Choroid plexus epithelial cell (primary cell): ENCODE results near the gene RTN4RL1.

Experiments
- DNase-seq: peaks from one replicate; pipeline ENCODE4 v3.0.0-alpha.2; 2010; ENCODE audit warnings: low read depth
- H3K4me3 ChIP-seq: 2 replicates; pipeline ENCODE4 v1.5.1; 2011; ENCODE audit warnings: low read depth, mild to moderate bottlenecking, control low read depth, low read length, moderate library complexity
- TF ChIP-seq, protein P1 (sequence below): conservative IDR thresholded peaks from 2 replicates; pipeline ENCODE4 v1.5.1; 2011; ENCODE audit warnings: low read depth, mild to moderate bottlenecking, control low read depth, inconsistent platforms, low read length, moderate library complexity

Gene RTN4RL1

DNA sequence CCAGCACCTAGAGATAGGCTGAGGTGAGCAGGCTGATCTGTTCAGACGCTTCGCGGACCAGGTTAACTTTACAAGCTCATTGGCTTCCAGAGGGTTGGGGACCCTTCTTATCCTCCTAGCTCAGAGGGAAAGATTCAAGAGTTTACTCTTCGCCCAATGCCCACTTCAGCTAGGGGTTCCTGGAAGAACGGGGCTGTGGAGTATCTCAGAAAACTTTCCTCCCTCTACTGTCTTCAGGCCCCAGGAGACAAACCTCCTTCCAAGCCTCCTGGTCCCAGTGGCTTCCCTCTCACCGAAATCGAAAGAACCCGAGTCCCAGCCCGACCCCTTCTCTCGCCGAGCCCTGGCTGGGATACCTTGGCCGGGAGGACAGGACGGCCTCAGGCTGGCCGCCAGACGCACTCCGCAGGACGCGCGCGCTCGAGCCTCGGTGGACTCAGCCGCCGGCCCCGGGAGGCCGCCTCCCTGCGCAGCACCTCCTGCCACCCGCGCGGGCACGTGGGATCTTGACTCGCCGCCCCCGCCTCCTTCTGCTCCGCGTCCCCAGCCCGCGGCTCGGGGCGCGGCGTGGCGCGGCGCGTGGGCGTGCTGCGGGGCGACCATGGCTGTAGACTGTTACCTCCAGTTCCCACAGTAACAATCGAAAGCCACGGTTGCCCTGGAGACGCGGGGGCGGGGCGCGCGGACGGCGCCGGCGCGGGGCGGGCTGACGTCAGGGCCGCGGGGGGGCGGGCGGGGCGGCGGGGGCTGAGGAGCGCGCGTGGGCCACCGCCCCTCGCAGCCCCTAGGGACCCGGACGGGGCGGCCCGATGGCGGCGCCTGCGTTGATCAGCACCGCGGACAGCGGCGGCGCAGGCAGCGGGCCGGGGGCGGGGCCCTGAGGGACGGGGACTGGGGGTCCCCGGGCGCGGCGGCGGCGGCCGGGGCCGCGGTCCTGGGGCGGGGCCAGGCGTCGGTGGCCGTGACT is 24.5 kb upstream of the RTN4RL1 start:
- TF ChIP-seq, protein P1, sequence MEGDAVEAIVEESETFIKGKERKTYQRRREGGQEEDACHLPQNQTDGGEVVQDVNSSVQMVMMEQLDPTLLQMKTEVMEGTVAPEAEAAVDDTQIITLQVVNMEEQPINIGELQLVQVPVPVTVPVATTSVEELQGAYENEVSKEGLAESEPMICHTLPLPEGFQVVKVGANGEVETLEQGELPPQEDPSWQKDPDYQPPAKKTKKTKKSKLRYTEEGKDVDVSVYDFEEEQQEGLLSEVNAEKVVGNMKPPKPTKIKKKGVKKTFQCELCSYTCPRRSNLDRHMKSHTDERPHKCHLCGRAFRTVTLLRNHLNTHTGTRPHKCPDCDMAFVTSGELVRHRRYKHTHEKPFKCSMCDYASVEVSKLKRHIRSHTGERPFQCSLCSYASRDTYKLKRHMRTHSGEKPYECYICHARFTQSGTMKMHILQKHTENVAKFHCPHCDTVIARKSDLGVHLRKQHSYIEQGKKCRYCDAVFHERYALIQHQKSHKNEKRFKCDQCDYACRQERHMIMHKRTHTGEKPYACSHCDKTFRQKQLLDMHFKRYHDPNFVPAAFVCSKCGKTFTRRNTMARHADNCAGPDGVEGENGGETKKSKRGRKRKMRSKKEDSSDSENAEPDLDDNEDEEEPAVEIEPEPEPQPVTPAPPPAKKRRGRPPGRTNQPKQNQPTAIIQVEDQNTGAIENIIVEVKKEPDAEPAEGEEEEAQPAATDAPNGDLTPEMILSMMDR, result no peak
- DNase-seq, result peak; percentile 85
- H3K4me3 ChIP-seq, result peak overlapping the region; percentile 60

DNA sequence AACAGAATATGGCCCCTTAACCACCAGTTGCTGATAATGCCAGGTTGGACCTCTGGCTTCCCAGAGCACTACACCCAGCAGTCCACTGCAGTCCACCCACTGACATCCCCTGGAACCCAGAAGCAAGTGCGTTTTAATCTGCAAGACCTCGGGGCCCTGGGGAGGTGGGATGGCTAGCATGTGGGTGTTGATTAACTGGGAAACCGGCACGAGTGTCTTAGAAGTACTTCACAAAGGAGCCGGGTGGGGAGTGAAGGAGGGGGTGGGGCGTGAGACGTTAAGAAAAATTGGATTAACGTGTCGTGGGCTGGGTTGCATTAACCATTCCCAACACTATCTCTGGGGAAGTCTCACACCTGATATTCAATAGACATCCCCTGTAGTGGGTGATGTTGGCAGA is 23.7 kb upstream of the RTN4RL1 start:
- TF ChIP-seq, protein P1, result no peak
- no peak overlapping the region for H3K4me3 ChIP-seq
- no peak for DNase-seq

DNA sequence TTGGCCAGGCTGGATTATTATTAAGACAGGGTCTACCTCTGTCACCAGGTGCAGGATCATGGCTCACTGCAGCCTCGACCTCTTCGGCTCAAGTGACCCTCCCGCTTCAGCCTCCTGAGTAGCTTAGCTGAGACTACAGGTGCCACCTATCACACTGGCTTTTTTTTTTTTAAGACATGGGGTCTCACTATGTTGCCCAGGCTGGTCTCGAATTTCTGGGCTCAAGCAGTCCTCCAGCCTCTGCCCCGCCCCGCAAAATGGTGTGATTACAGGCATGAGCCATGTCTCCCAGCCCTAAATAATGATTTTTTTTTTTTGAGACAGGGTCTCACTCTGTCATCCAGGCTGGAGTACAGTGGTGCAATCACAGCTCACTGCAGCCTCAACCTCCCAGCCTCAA is 22.5 kb upstream of the RTN4RL1 start:
- DNase-seq, result no peak
- TF ChIP-seq, protein P1, result no peak
- H3K4me3 ChIP-seq, result no peak overlapping the region

DNA sequence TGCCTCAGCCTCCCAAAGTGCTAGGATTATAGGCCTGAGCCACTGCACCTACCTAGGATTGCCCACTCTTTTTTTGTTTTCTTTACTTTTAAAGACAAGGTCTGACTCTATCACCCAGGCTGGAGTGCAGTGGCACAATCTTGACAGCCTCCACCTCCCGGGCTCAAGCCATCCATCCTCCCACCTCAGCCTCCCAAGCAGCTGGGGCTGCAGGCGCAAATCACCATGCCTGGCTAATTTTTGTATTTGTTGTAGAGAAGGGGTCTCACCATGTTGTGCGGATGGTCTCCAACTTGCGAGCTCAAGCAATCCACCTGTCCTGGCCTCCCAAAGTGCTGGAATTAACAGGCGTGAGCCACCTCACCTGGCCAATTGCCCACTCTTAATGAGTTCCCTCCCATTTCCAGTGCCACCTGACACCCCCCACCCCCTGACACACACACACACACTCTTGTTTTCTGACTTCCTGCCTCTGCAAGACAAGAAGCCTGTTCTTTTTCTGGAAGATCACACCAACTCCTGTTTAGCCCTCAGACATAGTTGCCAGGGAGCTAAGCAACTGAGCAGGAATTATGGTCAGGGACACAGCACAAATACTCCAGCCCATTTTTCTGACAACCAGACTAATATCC is 19.2 kb upstream of the RTN4RL1 start:
- TF ChIP-seq, protein P1, result no peak
- no peak for DNase-seq
- no peak overlapping the region for H3K4me3 ChIP-seq

DNA sequence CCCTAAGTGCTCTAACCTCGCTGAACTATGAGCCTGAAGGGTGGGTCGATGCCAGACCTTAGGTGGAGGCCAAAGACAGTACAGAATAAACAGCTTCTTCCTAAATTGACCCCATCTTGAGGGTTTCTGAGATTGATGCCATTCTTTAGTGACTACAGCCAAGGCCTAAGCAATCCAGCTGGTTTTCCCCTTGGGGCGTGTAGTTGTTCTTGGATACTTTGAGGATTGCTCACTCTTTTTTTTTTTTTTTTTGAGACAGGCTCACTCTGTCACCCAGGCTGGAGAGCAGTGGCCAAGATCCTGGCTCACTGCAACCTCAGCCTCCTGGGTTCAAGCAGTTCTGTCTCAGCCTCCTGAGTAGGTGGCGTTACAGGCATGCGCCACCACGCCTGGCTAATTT is 18.7 kb upstream of the RTN4RL1 start:
- TF ChIP-seq, protein P1, result no peak
- DNase-seq, result peak; percentile 44
- no peak overlapping the region for H3K4me3 ChIP-seq

DNA sequence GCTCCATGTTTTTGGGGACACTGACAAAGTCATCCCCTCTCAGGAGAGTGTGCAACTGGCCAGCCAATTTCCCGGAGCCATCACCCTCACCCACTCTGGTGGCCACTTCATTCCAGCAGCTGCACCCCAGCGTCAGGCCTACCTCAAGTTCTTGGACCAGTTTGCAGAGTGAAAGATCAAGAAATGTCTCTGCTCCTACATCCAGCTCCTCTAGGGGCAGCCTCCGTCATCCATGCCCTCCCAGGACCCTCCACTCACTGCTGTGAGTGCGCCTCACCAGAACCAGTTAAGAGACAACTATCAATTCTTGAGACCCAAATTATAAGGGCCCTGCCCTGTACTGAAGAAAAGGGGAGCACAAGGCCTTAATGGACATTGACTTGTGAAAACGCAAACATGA is 17.8 kb upstream of the RTN4RL1 start:
- no peak for DNase-seq
- TF ChIP-seq, protein P1, result no peak
- H3K4me3 ChIP-seq, result peak overlapping the region; percentile 88
